Measurements from ENCODE around the gene ALDOC. TPM values are rescaled to one million over a fixed set of nuclear protein-coding genes. Genes with fewer than 3 reads are reported as not detected.

The ALDOC gene
- total and polyA plus RNA-seq, 2 of the 13 experiments (the other 11 are each of a cell fraction or from before 2014, with no cell fraction given) = 15.4 to 60.9 TPM

DNA sequence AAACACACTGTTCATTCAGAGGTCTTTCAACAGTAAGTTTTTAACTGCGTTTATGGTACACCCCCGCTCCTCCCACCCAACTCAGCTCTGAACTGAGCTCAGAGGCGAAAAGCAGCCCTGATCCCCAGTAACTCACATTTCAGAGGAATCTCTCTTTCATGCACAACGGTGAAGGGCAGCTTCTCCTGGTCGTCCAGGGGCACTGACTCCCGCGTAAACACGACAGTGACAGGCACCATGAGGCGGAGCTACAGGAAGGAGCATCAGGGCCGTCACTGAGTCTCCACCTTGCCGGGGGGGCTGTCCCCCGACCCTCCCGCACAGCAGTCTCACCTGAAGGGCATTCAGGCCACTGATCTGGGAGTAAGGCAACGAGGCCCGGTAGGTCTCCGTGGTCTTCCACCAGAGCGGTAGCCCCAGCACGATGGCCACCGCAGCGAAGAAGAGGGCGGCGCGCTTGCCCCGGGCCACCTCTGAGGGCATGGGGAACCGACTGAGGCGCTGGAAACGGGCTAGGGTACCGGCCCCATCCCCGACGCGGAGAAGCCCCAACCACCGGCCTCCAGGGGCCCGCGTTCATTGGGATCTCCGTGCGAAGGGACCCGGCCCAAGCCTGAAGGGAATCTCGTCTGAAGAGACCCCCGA lies 5.9 kb downstream of the ALDOC start (continued):
- no peak for TF ChIP-seq ZNF460 (CRISPR knock-in tag; IDR thresholded peaks at IDR 0.05; ENCODE audit: borderline replicate concordance)
- 0 out of 2 replicates have a peak, but pooled peaks have one; percentile 2 for TF ChIP-seq SIN3A (IDR thresholded peaks at IDR 0.05; ENCODE audit: borderline replicate concordance, low read depth, low read length)
- TF ChIP-seq ZMYM3 (CRISPR knock-in tag; IDR thresholded peaks at IDR 0.05) = no peak
- peak; percentile 37; the same call in 1 of the 2 replicates for TF ChIP-seq ZFX (CRISPR knock-in tag; IDR thresholded peaks at IDR 0.05; ENCODE audit: low read depth)
- TF ChIP-seq, protein P1, sequence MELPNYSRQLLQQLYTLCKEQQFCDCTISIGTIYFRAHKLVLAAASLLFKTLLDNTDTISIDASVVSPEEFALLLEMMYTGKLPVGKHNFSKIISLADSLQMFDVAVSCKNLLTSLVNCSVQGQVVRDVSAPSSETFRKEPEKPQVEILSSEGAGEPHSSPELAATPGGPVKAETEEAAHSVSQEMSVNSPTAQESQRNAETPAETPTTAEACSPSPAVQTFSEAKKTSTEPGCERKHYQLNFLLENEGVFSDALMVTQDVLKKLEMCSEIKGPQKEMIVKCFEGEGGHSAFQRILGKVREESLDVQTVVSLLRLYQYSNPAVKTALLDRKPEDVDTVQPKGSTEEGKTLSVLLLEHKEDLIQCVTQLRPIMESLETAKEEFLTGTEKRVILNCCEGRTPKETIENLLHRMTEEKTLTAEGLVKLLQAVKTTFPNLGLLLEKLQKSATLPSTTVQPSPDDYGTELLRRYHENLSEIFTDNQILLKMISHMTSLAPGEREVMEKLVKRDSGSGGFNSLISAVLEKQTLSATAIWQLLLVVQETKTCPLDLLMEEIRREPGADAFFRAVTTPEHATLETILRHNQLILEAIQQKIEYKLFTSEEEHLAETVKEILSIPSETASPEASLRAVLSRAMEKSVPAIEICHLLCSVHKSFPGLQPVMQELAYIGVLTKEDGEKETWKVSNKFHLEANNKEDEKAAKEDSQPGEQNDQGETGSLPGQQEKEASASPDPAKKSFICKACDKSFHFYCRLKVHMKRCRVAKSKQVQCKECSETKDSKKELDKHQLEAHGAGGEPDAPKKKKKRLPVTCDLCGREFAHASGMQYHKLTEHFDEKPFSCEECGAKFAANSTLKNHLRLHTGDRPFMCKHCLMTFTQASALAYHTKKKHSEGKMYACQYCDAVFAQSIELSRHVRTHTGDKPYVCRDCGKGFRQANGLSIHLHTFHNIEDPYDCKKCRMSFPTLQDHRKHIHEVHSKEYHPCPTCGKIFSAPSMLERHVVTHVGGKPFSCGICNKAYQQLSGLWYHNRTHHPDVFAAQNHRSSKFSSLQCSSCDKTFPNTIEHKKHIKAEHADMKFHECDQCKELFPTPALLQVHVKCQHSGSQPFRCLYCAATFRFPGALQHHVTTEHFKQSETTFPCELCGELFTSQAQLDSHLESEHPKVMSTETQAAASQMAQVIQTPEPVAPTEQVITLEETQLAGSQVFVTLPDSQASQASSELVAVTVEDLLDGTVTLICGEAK (IDR thresholded peaks at IDR 0.05) = no peak
- TF ChIP-seq, protein P1 (CRISPR knock-in tag; IDR thresholded peaks at IDR 0.05) = peak; percentile 11; the same call in 1 of the 2 replicates
- TF ChIP-seq, protein P2, sequence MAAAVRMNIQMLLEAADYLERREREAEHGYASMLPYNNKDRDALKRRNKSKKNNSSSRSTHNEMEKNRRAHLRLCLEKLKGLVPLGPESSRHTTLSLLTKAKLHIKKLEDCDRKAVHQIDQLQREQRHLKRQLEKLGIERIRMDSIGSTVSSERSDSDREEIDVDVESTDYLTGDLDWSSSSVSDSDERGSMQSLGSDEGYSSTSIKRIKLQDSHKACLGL (CRISPR knock-in tag; IDR thresholded peaks at IDR 0.05) = no peak
- no peak for TF ChIP-seq ZSCAN22 (CRISPR knock-in tag; IDR thresholded peaks at IDR 0.05)
- peak; percentile 44; the same call in 1 of the 2 replicates for TF ChIP-seq FOXO1 (CRISPR knock-in tag; IDR thresholded peaks at IDR 0.05)
- TF ChIP-seq, protein P3, sequence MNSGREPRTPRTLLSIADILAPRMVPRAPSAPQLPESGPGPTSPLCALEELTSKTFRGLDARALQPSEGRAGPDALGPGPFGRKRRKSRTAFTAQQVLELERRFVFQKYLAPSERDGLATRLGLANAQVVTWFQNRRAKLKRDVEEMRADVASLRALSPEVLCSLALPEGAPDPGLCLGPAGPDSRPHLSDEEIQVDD (CRISPR knock-in tag; IDR thresholded peaks at IDR 0.05; ENCODE audit: borderline replicate concordance) = 0 out of 2 replicates have a peak, but pooled peaks have one; percentile 12
- TF ChIP-seq ZNF768 (CRISPR knock-in tag; IDR thresholded peaks at IDR 0.05) = peak; percentile 30; the same call in 1 of the 2 replicates
- no peak for TF ChIP-seq KDM6A (CRISPR knock-in tag; IDR thresholded peaks at IDR 0.05; ENCODE audit: low read depth)
- TF ChIP-seq NAIF1 (CRISPR knock-in tag; IDR thresholded peaks at IDR 0.05; ENCODE audit: borderline replicate concordance) = no peak
- TF ChIP-seq KLF16 (CRISPR knock-in tag; IDR thresholded peaks at IDR 0.05) = no peak
- TF ChIP-seq, protein P4, sequence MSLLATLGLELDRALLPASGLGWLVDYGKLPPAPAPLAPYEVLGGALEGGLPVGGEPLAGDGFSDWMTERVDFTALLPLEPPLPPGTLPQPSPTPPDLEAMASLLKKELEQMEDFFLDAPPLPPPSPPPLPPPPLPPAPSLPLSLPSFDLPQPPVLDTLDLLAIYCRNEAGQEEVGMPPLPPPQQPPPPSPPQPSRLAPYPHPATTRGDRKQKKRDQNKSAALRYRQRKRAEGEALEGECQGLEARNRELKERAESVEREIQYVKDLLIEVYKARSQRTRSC (CRISPR knock-in tag; IDR thresholded peaks at IDR 0.05; ENCODE audit: low read depth) = no peak
- TF ChIP-seq PITX1 (CRISPR knock-in tag; IDR thresholded peaks at IDR 0.05) = 0 out of 2 replicates have a peak, but pooled peaks have one; percentile 15
- TF ChIP-seq, protein P5, sequence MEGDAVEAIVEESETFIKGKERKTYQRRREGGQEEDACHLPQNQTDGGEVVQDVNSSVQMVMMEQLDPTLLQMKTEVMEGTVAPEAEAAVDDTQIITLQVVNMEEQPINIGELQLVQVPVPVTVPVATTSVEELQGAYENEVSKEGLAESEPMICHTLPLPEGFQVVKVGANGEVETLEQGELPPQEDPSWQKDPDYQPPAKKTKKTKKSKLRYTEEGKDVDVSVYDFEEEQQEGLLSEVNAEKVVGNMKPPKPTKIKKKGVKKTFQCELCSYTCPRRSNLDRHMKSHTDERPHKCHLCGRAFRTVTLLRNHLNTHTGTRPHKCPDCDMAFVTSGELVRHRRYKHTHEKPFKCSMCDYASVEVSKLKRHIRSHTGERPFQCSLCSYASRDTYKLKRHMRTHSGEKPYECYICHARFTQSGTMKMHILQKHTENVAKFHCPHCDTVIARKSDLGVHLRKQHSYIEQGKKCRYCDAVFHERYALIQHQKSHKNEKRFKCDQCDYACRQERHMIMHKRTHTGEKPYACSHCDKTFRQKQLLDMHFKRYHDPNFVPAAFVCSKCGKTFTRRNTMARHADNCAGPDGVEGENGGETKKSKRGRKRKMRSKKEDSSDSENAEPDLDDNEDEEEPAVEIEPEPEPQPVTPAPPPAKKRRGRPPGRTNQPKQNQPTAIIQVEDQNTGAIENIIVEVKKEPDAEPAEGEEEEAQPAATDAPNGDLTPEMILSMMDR (CRISPR knock-in tag; IDR thresholded peaks at IDR 0.05) = peak; percentile 12; the same call in 1 of the 2 replicates
